GM12865 (cell line): Measurements from ENCODE around the gene SEC23A.
"Not testable (repeated sequence)": the region's sequence is repeated elsewhere in the genome, so short reads cannot be mapped to it uniquely, and the experiment has no call there.

Experiments used
- DNase-seq: peaks from one replicate; pipeline ENCODE4 v3.0.0; 2010; ENCODE audit warnings: low read depth
- H3K4me3 ChIP-seq: 2 replicates; pipeline ENCODE4 v1.5.1; 2011; ENCODE audit warnings: mild to moderate bottlenecking, low read depth, low read length, control low read depth
- TF ChIP-seq, protein P1 (sequence below): IDR thresholded peaks from 2 replicates; pipeline ENCODE4 v1.5.1; 2011; ENCODE audit warnings: low read length, control low read depth, low read depth, inconsistent platforms; ENCODE audit not compliant: insufficient read depth; ENCODE audit errors: missing control alignments

SEC23A gene

DNA sequence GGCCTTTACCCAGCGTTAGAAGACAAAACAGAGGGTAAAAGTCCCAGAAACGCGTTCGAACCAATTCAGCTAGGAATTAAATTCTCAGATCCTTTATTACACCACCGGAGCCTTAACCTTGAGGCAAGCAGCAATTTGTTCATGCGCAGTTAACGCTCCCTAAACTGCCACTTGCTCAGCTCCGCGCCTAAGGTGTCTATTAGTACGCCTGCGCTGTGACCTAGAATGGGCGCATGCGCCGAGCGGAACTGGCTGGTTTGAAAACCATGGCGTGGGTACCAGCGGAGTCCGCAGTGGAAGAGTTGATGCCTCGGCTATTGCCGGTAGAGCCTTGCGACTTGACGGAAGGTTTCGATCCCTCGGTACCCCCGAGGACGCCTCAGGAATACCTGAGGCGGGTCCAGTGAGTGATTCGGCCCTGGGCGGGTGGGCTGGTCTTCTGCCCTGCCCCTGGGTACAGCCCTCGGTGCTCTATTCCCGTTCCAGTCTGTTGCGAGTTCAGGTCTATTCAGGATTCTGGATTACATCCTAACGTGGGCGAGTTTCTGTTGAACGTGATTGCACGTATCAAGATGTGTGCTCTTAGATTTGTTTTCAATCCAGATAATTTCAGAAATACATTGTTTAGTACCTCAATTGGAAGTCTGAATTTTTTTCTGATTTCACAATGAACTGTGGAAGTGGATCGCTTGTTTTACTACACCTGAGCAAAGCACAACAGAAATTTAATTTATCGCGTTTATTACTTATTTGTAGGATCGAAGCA, 11.2 kb upstream of the SEC23A start, which contains the start of gene GEMIN2:
Gene GEMIN2 (plus strand): TSS at position 251 of the 766 bp plus-strand sequence. CDS start 16 bp downstream, at position 267.
- peak within 1 kb of the TSS; percentile 99 for H3K4me3 ChIP-seq
- peak; percentile 97 for DNase-seq
- TF ChIP-seq, protein P1, sequence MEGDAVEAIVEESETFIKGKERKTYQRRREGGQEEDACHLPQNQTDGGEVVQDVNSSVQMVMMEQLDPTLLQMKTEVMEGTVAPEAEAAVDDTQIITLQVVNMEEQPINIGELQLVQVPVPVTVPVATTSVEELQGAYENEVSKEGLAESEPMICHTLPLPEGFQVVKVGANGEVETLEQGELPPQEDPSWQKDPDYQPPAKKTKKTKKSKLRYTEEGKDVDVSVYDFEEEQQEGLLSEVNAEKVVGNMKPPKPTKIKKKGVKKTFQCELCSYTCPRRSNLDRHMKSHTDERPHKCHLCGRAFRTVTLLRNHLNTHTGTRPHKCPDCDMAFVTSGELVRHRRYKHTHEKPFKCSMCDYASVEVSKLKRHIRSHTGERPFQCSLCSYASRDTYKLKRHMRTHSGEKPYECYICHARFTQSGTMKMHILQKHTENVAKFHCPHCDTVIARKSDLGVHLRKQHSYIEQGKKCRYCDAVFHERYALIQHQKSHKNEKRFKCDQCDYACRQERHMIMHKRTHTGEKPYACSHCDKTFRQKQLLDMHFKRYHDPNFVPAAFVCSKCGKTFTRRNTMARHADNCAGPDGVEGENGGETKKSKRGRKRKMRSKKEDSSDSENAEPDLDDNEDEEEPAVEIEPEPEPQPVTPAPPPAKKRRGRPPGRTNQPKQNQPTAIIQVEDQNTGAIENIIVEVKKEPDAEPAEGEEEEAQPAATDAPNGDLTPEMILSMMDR, result no peak

- H3K4me3 ChIP-seq, result peak overlapping the region; percentile 99
- TF ChIP-seq, protein P1, result no peak
- DNase-seq, result no peak
These were observed 10.6 kb upstream of the SEC23A start for GRCh38 chr14:39113685-39114072.

GRCh38 chr14:39109893-39110715, 7.1 kb upstream of the SEC23A start:
- TF ChIP-seq, protein P1, result no peak
- DNase-seq, result peak; percentile 74
- H3K4me3 ChIP-seq, result peak overlapping the region; percentile 59

GRCh38 chr14:39108791-39109190, 5.8 kb upstream of the SEC23A start:
- TF ChIP-seq, protein P1, result no peak
- DNase-seq, result no peak
- H3K4me3 ChIP-seq, result no peak overlapping the region

GRCh38 chr14:39107591-39107996, 4.6 kb upstream of the SEC23A start:
- TF ChIP-seq, protein P1, result peak; percentile 40
- peak; percentile 68 for DNase-seq
- H3K4me3 ChIP-seq, result no peak overlapping the region

DNA sequence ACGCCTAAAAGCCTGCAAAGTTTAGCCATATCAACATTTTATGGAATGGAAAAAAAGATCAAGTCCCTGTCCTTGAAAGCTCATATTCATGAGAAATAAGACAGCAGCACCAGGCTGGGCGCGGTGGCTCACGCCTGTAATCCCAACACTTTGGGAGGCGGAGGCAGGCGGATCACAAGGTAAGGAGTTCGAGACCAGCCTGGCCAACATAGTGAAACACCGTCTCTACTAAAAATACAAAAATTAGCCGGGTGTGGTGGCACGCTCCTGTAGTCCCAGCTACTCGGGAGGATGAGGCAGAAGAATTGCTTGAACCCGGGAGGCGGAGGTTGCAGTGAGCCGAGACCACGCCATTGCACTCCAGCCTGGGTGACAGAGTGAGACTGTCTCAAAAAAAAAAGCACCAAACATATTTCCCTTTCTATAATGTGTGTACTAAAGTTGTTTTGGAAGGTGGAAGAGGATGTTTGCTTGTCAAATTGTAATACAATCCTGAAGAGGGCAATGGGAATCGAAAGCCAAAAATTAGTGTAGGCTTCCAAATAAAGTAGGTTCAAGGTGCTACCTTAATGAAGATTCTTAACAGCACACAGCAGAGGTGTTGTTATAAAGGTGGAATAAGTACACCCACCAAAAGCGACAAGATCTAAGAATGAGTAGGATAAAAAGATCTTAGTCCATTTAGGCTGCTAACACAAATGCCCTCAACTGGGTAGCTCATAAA, 1.2 kb upstream of the SEC23A start:
- DNase-seq, result not testable (repeated sequence)
- peak overlapping the region; percentile 90 for H3K4me3 ChIP-seq
